GM21526 (cell line): ENCODE data around the gene ZEB2.

ENCODE experiments used
- ATAC-seq: cut with Tn5 transposase; IDR thresholded peaks from one replicate; pipeline ENCODE4 v1.9.1; 2021; ENCODE audit warnings: moderate library complexity; ENCODE audit not compliant: unreplicated experiment, low FRiP score

Gene ZEB2

DNA sequence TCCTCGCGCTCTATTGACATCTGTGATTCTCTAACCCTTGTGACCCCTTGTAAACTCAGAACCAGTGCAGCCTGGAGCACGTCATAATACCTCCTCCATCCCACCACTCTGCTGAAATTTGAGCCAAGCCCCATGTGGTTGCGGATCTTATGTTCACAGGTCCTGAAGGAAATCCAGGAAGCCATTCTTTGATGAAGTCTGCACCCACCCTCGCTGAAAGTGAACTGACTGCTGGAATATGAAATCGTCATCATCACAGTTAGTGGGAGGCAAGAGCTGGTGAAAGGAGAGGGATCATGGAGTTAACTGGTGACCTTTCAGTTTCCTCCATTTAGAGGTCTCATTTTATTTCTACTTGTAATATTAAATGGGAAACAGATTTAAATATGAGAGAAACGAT, 21.6 kb downstream of the ZEB2 start:
- ATAC-seq, result no peak

DNA sequence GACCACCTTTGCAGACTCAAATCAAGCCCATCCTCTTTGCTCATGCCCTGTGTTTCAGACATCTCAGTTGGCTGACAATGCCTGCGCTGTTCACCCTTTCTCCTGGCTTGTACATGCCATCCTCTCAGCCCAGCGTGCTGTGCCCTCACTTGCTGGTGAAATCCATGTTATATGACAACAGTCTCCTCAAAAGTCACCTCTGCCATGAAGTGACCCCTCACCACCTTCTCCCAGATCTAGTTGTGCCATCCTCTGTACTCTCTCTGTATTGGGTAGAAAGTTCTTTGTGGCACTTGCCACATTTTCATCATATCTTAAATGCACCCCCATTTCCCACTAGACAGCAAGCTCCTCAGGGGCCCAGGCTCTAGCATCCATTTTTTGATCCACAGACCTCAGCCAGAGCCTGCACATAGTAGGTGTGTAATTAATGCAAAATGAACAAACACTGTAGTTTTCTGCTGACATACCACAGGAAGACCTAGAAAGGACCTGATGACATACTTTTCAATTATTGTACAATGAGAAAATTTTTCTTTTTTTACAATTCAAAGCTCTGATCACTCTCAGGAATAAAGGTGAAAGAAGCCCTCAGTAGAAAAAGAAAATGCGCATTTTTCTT, 22.8 kb downstream of the ZEB2 start:
- ATAC-seq, result no peak

DNA sequence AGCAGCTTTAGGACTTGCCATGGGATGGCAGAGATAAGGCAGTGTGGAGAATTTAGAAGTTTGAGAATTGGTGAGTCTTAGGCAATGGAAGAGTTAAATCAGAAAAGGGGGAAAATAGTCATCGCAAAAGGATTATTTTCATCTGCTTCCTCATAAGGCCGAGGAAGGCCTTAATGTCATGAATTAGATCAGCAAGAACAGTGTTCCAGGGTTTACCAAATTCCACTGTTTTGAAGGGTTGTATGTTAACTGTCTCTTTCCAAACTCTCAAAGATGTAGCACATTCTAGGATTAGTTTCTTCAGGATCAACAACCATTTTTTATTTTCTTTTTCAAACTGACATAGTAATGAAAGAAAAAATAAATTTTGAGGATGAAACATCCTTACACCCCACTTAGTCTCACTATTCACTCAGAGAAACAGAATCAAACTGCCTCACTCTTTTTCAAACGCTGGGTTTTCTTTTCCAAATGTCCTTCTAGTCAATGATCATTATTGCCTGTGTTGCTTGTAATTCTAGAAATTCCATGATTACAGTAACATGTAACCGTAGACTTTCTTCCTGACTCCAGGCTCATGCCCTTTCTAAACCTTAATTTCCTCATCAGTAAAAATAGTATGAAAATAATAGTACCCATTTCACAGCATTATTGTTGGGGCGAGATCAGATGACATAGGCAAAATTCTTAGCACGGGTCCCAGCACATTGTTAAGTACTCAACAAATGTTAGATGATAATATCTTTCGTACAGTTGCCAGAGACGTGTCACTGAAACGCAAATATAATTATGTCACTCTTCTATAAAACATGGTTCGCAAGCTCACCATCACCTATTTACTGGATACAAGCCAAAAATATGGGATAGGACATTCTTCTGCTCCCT, 23.6 kb downstream of the ZEB2 start:
- ATAC-seq, result no peak

DNA sequence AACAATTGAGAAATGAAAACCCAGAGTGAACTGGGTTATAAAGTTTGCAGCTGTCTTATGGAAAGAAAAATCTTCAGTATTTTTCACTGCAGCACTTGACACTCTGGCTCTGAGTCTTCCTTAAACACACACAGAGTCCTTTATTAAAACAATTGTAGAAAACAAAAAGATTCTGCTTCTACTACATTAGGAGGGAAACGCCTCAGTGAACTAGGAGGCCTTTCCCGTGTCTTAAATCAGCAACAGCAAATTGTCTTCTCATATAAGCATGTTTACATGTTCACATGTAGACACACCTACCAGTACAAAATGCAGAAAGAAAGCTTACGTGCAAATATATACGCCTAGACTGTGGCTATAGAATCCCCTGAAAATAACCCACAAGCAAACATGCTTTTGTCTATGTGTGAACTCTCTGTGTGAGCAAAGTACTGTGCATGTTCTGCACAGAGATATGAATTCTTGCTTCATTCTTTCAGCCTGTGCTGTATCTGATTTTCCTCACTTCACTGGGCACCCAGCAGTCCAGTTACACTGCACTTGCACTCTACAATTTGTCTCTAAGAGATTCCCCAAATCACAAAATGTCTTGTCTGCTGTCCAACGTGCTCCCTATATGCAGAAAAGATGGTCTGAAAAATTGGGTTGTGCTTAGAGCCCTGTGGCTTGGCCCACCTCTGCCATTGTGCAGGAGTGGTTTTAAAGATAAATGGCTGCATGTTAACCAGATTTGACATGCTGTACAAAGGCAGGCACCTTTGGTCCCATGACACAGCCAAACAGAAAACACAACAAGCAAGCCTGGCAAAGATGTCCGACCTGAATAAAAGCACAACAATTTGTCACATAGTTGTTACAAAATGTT, 24.5 kb downstream of the ZEB2 start:
- ATAC-seq, result no peak

DNA sequence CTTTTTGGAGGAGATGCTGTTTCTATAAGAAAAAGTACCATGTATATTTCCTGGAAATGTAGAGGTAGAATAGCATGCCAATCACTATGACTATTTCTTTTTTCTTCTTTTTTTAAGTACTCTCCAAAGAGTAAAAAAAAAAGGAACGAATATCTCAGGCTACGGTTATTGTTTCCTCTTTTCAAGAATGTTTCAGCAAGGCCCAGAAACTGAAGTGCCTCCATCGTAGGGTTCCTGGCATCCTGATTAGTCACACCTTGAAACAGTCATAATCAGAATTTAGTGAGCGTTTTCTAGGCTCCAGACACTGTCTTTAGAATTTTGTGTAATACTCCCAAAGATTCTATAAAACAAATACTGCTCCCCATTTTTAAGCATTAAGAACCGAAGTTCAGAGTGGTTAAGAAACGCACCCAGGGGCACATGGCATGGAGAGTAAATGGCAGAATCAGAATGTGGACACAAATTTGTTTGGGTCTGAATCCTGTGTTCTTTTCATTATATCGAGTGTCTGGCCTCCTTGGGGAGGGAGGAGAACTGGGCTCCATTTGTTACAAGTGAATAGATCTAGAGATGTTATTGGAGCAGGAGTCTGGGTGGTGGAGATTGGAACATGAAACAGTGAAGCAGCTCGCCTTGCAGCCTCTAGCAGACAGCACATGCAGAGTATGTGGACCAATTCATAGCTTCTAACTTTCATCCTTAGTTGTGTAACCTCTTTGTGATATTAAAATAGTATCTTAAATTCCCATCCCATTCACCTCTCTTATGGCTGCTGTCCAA, 26.7 kb downstream of the ZEB2 start:
- no peak for ATAC-seq

DNA sequence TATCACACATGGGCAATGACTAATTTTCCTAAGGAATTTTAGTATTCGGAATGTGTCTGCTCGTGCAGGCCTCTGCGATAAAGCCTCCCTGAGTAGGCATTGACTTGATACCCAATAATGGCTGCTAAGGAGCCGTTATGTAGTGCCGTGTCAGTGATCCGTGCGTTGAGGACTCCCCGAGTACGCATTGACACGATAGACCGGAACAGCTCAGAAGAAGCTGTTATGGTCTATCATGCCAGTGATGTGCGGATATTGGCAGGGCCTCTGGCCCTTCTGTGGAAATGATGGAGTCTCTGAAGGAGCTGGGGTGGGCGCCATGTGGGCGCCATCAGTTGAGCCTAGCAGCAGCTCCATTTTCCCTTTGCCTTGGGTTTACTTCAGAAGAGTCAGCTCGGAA, 29.1 kb downstream of the ZEB2 start:
- ATAC-seq, result no peak

DNA sequence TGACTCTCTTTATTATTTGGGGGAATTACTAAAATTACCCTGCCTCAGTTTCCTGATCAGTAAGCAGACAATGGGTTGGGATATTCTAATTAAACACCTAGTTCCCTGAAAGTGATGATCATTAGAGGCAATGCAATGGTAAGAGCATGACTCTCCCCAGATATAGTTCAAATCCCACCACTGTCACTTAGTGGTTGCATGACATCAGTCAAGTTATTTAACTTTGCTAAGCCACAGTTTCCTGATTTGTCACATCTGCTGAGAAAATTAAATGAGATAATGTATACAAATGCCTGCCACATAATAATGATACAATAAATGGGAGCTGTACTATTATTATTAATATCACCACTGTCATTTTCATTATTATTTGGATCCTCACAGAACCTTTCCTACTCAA, 29.9 kb downstream of the ZEB2 start:
- ATAC-seq, result no peak

DNA sequence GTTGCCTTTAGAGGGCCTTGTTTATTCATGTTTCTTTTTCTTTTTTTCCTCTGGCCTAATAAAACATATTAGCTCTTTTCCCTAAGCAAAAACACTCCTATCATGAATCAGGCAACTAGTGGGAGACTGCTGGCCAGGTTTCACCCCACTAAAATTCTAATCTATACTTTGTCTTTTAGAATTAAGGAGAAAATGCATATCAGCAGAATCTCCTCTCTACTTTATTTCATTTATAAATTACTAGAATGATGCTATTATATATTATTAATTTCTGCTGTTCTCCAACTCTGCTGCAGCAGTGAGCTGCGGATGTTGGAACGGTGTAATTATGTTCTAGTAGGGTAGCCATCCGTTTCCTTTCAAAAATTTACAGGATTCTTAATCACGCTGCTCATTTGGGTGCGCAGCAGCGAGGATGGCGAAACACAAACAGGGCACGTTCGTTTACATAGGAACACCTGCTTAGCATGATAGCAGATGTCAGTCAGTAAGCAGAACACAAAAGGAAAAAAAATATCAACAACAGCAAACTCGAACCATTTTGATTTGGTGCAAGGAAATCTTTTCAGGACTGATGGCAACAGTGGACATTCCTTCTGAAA, 30.5 kb downstream of the ZEB2 start:
- ATAC-seq, result no peak

- no peak for ATAC-seq
Observed at GRCh38 chr2:144484201-144484948, 35.5 kb downstream of the ZEB2 start.

- no peak for ATAC-seq
Observed at GRCh38 chr2:144481666-144482065, 38.3 kb downstream of the ZEB2 start.

DNA sequence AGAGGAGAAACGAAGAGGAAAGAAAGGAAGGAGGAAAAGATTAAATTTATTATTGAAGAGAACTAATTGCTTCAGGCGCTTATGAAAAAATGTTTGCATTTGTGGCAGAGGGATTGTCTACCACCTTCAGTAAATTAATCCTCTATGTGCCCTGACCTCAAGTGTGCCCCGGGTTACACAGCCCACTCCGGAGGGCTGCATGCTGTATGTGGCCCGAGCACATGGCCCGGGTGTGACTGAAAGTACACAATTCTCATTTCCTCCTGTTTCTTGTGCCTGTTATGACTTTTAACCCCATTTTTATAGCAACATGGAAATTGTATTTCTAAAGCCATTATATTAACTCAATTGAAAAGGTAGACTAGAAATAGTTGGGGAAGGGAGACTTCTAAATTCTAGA, 38.8 kb downstream of the ZEB2 start:
- ATAC-seq, result no peak

GRCh38 chr2:144480285-144480684, 39.6 kb downstream of the ZEB2 start:
- ATAC-seq, result no peak

DNA sequence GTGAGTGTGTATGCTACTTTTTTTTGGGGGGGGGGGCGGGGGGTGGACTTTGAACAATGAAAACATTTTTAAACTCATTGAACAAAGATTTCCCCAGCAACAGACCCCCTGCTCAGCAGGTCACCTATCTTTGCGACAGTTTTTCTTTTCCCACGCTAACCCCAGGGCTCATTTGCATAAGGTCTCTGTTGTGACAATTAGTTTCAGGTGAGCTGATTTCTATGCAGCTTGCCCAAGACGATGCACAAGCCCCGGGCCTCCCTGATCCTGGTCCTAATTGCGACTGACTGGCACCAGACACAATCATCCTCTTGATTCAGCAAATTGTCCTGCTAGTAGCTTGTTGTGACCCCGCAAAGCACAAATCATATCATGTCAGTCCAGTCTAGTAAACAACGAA, 40.3 kb downstream of the ZEB2 start:
- no peak for ATAC-seq

DNA sequence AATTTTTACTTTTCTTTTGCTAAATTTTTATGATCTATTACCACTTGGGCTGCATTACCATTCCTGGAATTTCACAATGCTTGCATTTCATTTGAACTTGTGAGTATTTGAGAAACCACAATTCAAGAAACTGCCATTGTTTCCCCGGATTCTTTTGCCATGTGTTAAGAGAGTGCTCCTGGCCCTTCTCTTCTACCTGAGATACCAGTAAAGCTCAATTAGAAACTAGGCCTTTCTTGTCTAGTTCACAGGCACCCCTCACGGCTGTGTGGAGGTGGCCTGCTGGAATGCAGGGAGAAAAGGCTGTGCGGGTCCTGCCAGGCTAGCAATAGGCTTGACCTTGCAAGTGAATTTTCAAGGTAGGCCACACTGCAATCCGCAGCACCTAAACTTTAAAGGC, 40.8 kb downstream of the ZEB2 start:
- ATAC-seq, result no peak

DNA sequence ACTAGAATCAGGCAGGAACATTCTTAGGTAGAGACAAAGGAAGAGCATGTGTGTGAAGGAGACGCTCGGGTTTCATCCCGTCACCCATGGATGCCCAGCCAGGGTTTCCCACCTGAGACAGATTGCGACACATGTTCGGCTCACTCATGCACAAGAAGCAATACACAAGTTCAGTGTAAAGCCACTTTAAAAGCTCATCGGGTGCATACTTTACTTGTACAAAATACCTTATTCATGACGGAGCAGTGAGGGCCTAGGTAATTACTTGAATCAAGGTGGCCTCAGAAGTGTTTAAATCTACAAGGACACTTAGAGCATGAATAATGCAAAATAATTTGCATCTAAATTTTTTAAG, 42.0 kb downstream of the ZEB2 start:
- ATAC-seq, result no peak

DNA sequence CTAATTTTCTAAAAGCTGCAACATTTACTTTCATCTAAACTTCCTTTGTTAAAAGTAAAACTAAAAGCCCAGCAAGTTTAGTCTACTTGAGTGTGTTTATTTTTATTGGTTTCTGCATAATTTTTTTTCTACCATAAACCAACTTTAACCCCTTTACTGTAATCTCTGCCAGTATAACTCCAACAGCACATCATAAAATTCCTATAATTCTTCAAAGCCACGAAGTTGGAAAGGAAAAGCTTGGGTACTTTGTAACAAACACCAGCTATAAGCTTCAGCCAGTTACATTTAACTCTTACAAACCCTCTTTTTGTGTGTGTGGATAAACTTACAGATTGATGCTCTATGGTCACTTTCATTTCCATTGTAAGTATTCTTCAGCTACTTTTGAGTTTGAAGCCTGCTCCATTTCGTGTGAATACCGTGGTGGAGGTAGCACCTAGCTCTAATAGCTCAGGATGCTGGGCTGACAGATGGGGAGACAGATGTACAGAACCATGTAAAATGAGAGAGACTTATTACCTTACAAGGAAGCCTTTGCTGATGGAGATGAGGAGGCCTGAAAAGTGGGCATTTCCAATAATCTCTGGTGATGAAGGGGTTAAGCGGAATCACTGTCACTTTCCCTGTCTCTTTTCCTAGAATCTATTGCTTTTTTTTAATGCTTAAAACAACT, 42.5 kb downstream of the ZEB2 start:
- no peak for ATAC-seq

GRCh38 chr2:144476682-144477081, 43.2 kb downstream of the ZEB2 start:
- no peak for ATAC-seq

GRCh38 chr2:144475569-144476275, 44.2 kb downstream of the ZEB2 start:
- ATAC-seq, result no peak
